Tibial nerve (tissue), 4 donors: ENCODE results near the gene PMM2. TPM values are rescaled to one million over a fixed set of nuclear protein-coding genes. Genes with fewer than 3 reads are reported as not detected.
"Not testable (repeated sequence)": the region's sequence is repeated elsewhere in the genome, so short reads cannot be mapped to it uniquely, and the experiment has no call there.

Experiments used
- DNase-seq, 2 donors: peaks; one replicate each; pipeline ENCODE4 v3.0.0-alpha.2; 2019; ENCODE audit warnings: low spot score in 2 of 2
- H3K27ac ChIP-seq, 4 donors: fragments of 200-600 bp; sonication (generic) in 3 of 4; one replicate each; pipeline ENCODE4 v1.5.1; 2017 to 2019; ENCODE audit warnings: mild to moderate bottlenecking in 1 of 4
- H3K27me3 ChIP-seq, 2 donors: fragments of 200-600 bp; sonication (generic) in 1 of 2; one replicate each; pipeline versions ENCODE4 v1.5.1 to v1.6.0; 2017 to 2019
- H3K36me3 ChIP-seq, 3 donors: fragments of 200-600 bp; sonication (generic); one replicate each; pipeline ENCODE4 v1.5.1; 2018 to 2019
- H3K4me1 ChIP-seq, 4 donors: fragments of 200-600 bp; sonication (generic) in 3 of 4; one replicate each; pipeline ENCODE4 v1.5.1; 2017 to 2019
- H3K4me3 ChIP-seq, 4 donors: fragments of 200-600 bp; sonication (generic) in 3 of 4; one replicate each; pipeline ENCODE4 v1.5.1; 2017 to 2019; ENCODE audit warnings: mild to moderate bottlenecking in 1 of 4, moderate library complexity in 1 of 4
- H3K9me3 ChIP-seq, 4 donors: fragments of 200-600 bp; sonication (generic) in 3 of 4; one replicate each; pipeline ENCODE4 v1.5.1; 2017 to 2019
- CTCF ChIP-seq, 5 experiments: fragments of 200-600 bp in 3 of 5; fragments of 450-650 bp in 2 of 5; sonication (generic) in 3 of 5; IDR thresholded peaks; one replicate each; pipeline ENCODE4 v1.5.1; 2016 to 2019; ENCODE audit warnings: antibody characterized with exemption in 5 of 5, mild to moderate bottlenecking in 3 of 5, moderate library complexity in 2 of 5
- EP300 ChIP-seq, 2 donors: sonication (generic); formaldehyde crosslinking; IDR thresholded peaks; one replicate each; pipeline ENCODE4 v1.6.1; 2017; ENCODE audit warnings: antibody characterized with exemption in 2 of 2, mild to moderate bottlenecking in 1 of 2
- POLR2A ChIP-seq, 2 donors: fragments of 450-650 bp; IDR thresholded peaks; one replicate each; pipeline ENCODE4 v1.6.1; 2017; ENCODE audit warnings: antibody characterized with exemption in 2 of 2, mild to moderate bottlenecking in 2 of 2, moderate library complexity in 2 of 2
- WGBS, 2 donors: methylation state at CpG; one replicate each; pipeline ENCODE4 v1.1.5; 2018; 5-methylcytosine and 5-hydroxymethylcytosine counted together
- total RNA-seq, 4 donors: library from RNA; depleted of rRNA; stranded (reverse); fragments of >200 nt; gene quantifications; one replicate each; pipeline ENCODE4 v1.1.0, GENCODE V29; 2016

The PMM2 gene
- total RNA-seq = 10 to 100 TPM; 37.6 to 73.8 (median 52.7) TPM

- peak within 1 kb of the TSS; percentile 56 to 85 (median 84) for H3K27ac ChIP-seq
- peaks cover 0 to 19% (median 0%) of the 10 kb centered on the region in 3 donors for H3K36me3 ChIP-seq
- H3K4me3 ChIP-seq = peak within 1 kb of the TSS; percentile 96 to 100 (median 100)
- 0 to 1% methylated on average over 26 to 57 of the region's 61 CpGs for WGBS, 2 donors
- H3K9me3 ChIP-seq = no peaks in the 10 kb centered on the region
- peak in 1 of 2 donors; percentile 43 for TF ChIP-seq POLR2A (IDR thresholded peaks at IDR 0.05)
- TF ChIP-seq EP300 (IDR thresholded peaks at IDR 0.05) = peak; percentile 84 to 94
- TF ChIP-seq CTCF (IDR thresholded peaks at IDR 0.05) = peak in 2 of 5 experiments; percentile 42 to 62
- peak; percentile 91 to 94 for DNase-seq
- no peaks in the 10 kb centered on the region for H3K27me3 ChIP-seq
- peaks cover 4 to 59% (median 24%) of the 10 kb centered on the region in 4 donors for H3K4me1 ChIP-seq
Measured at GRCh38 chr16:8797364-8798173, at the start of gene PMM2, which contains the start of gene TMEM186. PMM2 (plus strand) TSS chr16:8797839; CDS start chr16:8797883, 44 bp downstream. TMEM186 (minus strand) TSS chr16:8797639; CDS start chr16:8797614, 25 bp downstream.

GRCh38 chr16:8748944-8749343 is 48.7 kb upstream of the PMM2 start:
- DNase-seq, H3K27ac ChIP-seq, H3K4me1 ChIP-seq, H3K4me3 ChIP-seq, H3K9me3 ChIP-seq, H3K27me3 ChIP-seq: not testable (repeated sequence)
- H3K36me3 ChIP-seq = peaks cover 0 to 60% (median 0%) of the 10 kb centered on the region in 3 donors
- 81 to 84% methylated on average over 9 of the region's 9 CpGs for WGBS, 2 donors

GRCh38 chr16:8751481-8752311 is 45.9 kb upstream of the PMM2 start:
- no peaks in the 10 kb centered on the region for H3K27me3 ChIP-seq
- H3K9me3 ChIP-seq = no peaks in the 10 kb centered on the region
- WGBS, 2 donors = 70 to 81% methylated on average over 14 of the region's 14 CpGs
- H3K4me3 ChIP-seq = no peak overlapping the region
- no peak for DNase-seq
- peaks cover 0 to 57% (median 0%) of the 10 kb centered on the region in 3 donors for H3K36me3 ChIP-seq
- no peak overlapping the region for H3K27ac ChIP-seq
- no peak for TF ChIP-seq CTCF (IDR thresholded peaks at IDR 0.05)
- no peak for TF ChIP-seq EP300 (IDR thresholded peaks at IDR 0.05)
- no peak for TF ChIP-seq POLR2A (IDR thresholded peaks at IDR 0.05)
- H3K4me1 ChIP-seq = no peaks in the 10 kb centered on the region

- DNase-seq = no peak
- H3K27me3 ChIP-seq = no peaks in the 10 kb centered on the region
- TF ChIP-seq EP300 (IDR thresholded peaks at IDR 0.05) (no peak), POLR2A (IDR thresholded peaks at IDR 0.05) (no peak), CTCF (IDR thresholded peaks at IDR 0.05) (no peak)
- no peaks in the 10 kb centered on the region for H3K4me1 ChIP-seq
- peaks cover 0 to 62% (median 0%) of the 10 kb centered on the region in 3 donors for H3K36me3 ChIP-seq
- no peak overlapping the region for H3K27ac ChIP-seq
- 38 to 44% methylated on average over 2 of the region's 2 CpGs for WGBS, 2 donors
- no peak overlapping the region for H3K4me3 ChIP-seq
- no peaks in the 10 kb centered on the region for H3K9me3 ChIP-seq
Measured at GRCh38 chr16:8752706-8753105, 44.9 kb upstream of the PMM2 start.

GRCh38 chr16:8753416-8754054 is 44.1 kb upstream of the PMM2 start:
- H3K27me3 ChIP-seq = no peaks in the 10 kb centered on the region
- TF ChIP-seq POLR2A (IDR thresholded peaks at IDR 0.05) (no peak), CTCF (IDR thresholded peaks at IDR 0.05) (no peak), EP300 (IDR thresholded peaks at IDR 0.05) (no peak)
- WGBS, 2 donors = 71 to 75% methylated on average over 9 of the region's 9 CpGs
- no peak overlapping the region for H3K27ac ChIP-seq
- DNase-seq = no peak
- H3K9me3 ChIP-seq = no peaks in the 10 kb centered on the region
- no peaks in the 10 kb centered on the region for H3K4me1 ChIP-seq
- peaks cover 0 to 67% (median 0%) of the 10 kb centered on the region in 3 donors for H3K36me3 ChIP-seq
- no peak overlapping the region for H3K4me3 ChIP-seq
